Measurements from ENCODE around the gene ZNF394.
"Not testable (repeated sequence)": the region's sequence is repeated elsewhere in the genome, so short reads cannot be mapped to it uniquely, and the experiment has no call there.

ZNF394 gene

DNA sequence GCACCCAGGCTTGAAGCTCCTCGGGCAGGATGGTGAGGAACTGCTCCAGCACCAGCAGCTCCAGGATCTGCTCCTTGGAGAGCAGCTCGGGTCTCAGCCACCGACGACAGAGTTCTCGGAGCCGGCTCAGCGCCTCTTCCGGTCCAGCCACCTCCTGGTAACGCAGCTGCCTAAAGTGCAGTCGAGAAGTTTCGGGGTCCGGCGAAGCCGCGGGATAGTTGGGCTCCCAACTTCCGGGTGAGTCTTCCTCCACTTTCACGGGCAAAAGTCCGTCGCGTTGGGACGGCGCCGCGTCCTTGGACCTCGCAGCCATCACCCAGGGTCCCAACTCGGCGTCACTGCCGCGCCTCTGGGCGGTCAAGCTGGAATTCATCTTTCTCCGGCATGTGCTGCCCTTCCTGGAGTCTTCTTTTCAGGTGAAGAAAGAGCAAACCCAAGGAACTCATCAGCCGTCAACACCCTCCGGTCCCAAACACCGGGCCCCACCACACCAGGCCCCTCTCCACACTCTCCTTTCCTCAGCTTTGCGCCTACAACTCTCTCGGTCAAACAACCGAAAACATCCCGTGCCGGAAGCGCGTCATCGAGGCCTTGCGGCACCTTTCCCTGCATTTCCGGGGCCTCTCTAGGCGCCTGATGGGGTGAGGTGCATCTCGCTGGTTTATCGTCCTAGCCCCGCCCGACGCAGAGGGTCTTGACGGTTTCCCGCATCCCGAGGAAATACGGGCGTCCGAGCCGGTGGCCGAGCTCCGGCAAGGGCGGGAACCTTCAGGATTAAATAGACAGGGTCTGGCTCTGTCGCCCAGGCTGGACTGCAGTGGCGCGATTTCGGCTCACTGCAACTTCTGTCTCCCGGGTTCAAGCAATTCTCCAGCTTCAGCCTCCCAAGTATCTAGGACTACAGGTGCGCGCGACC, at the start of gene ZNF394:
TSS of gene ZNF394 (minus strand) at position 561 of the 916 bp plus-strand sequence. CDS start at position 373, 188 bp downstream.
- peak; percentile 95 for DNase-seq (ENCODE audit: low spot score)

DNA sequence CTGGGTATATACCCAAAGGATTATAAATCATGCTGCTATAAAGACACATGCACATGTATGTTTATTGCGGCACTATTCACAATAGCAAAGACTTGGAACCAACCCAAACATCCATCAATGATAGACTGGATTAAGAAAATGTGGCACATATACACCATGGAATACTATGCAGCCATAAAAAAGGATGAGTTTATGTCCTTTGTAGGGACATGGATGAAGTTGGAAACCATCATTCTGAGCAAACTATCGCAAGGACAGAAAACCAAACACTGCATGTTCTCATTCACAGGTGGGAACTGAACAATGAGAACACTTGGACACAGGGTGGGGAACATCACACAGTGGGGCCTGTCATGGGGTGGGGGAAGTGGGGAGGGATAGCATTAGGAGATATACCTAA, 49.5 kb upstream of the ZNF394 start:
- DNase-seq (ENCODE audit: low spot score) = not testable (repeated sequence)

DNA sequence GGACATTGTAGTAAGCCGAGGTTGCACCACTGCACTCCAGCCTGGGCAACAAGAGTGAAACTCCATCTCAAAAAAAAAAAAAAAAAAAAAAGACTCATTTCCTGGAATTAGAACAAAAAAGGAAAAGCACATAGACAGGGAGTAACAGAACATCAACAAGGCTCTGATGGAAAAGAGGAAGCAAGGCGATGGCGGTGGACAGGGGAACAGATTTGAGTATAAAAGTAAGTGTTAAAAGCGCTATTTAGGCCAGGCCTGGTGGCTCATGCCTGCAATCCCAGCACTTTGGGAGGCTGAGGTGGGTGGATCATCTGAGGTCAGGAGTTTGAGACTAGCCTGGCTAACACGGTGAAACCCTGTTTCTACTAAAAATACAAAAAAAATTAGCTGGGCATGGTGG, 45.2 kb upstream of the ZNF394 start:
- DNase-seq (ENCODE audit: low spot score) = not testable (repeated sequence)

DNA sequence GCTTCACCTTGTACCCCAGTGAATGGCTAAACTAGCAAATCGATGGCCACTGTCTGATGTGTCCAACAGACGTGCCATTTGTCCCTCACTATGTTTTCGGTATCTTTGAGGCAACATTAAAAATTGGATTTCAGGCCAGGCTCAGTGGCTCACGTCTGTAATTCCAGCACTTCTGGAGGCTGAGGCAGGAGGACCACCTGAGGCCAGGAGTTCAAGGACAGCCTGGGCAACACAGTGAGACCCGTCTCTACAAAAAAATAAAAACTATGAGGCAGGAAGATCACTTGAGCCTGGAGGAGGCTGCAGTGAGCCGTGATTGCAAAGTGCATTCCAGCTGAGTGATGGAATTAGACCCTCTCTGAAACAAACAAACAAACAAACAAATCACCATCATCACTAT, 43.8 kb upstream of the ZNF394 start:
- DNase-seq (ENCODE audit: low spot score) = no peak

DNA sequence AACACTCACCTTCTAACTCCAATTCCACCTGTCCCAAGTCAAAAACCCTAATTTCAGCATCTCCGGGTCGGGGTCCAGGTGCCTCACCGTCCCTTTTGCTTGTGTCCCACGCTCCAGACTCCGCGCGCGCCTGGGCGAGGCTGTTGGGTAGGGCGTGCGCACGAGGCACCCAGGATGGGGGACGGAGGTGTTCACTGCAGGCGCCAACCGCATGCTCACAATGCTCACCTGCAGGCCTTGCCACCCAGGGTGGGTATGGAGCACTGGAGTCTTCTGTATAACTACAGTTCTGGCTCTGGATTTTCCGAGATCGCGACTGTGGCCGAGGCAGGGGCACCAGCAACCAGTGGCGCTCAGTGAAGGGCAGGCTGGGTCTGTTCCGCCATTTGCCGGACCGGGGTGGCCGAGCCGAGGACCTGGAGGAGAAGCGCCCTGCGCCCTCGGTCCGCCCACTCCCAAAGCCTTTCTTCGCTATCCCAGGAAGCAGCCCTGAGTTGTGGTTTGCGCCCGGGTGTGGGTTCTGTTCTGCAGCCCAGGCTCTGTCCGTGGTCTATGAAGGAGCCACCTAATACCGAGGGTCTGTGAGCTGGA, 43.1 kb upstream of the ZNF394 start:
- no peak for DNase-seq (ENCODE audit: low spot score)

DNA sequence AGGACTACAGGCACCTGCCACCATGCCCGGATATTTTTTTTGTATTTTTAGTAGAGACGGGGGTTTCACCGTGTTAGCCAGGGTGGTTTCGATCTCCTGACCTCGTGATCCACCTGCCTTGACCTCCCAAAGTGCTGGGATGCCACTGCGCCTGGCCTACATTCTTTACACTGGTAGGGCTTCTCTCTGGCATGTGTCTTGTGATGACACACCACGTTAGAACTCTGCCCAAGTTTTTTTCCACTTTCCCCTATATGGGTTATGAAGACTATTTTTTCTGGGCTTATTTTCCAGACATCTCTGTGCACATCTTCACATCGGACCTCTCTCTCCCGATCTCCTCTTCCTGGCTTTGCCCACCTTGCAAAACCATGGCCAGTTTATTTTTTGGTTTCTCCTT, 41.1 kb upstream of the ZNF394 start:
- no peak for DNase-seq (ENCODE audit: low spot score)

DNA sequence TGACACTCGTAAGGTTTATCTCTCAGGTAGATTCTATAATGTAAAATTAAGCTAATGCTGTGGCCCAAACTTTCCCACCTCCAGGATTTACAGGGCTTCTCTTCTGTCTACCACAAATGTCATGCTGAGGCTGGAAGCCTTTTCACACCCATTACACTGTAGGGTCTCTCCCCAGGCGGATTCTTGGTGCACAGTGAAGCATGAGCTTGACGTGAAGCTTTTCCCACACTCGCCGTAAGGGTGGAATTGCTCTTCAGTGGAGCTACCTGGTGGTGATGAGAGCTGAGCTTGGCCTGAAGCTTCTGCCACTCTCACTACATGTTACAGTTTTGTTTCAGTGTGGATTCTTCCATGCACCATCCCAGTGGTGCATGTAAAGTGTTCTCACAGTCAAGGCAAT, 40.5 kb upstream of the ZNF394 start:
- DNase-seq (ENCODE audit: low spot score) = no peak

DNA sequence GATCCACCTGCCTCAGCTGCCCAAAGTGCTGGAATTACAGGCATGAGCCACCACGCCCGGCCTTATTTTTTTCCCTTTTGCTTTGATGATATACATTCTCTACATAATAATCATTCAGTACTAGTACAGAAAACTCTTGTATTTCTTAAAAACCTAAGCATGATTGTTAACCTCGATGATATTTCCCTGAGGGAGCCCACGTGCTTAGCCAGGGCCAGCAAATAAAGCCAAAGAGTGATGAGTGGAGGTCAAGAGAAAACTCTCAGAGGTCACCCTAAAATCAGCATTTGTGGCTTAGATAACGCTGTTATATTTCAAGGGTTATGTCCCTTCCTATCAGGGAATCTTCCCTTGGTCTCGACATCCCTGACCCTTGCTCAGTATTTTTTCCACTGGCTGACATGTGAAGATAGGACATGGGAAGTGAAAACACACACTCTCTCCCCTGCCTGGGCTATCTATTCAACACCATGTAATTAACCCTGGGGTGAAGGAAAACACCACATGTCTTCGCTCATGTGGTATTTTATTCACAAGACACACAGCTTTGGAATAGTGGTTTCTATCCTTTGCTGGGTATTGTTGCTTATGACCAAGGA, 39.2 kb upstream of the ZNF394 start:
- no peak for DNase-seq (ENCODE audit: low spot score)

DNA sequence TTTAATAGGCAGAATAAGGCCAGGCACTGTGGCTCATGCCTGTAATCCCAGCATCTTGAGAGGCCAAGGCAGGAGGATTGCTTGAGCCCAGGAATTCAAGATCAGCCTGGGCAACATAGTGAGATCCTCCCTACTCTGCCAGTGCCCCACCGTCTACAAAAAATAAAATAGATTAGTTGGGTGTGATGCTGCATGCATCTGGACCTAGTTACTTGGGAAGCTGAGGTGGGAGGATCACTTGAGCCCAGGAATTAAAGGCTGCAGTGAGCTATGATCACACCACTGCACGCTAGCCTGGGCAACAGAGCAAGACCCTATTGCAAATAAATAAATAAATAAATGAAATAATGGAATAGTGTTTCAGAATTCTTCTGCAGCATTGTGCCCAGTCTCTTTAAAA, 35.6 kb upstream of the ZNF394 start:
- no peak for DNase-seq (ENCODE audit: low spot score)

DNA sequence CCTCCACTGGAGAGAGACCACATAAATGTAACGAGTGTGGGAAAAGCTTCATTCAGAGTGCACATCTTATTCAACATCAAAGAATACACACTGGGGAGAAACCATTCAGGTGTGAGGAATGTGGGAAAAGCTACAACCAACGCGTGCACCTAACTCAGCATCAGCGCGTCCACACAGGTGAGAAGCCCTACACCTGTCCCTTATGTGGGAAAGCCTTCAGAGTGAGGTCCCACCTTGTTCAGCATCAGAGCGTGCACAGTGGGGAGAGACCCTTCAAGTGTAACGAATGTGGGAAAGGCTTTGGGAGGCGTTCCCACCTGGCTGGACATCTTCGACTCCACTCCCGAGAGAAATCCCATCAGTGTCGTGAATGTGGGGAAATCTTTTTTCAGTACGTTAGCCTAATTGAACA, 31.3 kb upstream of the ZNF394 start:
- no peak for DNase-seq (ENCODE audit: low spot score)

DNA sequence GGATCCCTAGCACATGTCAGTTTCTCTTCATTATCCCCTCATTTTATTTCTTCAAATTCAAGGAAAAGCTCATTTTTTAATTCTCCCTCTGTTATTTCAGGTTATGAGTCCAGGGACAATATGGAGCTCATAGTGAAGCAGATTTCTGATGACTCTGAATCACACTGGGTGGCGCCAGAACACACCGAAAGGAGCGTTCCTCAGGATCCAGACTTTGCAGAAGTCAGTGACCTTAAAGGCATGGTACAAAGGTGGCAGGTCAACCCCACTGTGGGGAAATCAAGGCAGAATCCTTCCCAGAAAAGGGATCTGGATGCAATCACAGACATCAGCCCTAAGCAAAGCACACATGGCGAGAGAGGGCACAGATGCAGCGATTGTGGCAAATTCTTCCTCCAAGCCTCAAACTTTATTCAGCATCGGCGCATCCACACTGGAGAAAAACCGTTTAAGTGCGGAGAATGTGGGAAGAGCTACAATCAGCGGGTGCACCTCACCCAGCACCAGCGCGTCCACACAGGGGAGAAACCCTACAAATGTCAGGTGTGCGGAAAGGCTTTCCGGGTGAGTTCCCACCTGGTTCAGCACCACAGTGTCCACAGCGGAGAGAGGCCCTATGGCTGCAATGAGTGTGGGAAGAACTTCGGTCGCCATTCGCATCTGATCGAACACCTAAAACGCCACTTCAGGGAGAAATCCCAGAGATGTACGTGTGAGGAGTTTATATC, 25.8 kb upstream of the ZNF394 start:
- DNase-seq (ENCODE audit: low spot score) = no peak

DNA sequence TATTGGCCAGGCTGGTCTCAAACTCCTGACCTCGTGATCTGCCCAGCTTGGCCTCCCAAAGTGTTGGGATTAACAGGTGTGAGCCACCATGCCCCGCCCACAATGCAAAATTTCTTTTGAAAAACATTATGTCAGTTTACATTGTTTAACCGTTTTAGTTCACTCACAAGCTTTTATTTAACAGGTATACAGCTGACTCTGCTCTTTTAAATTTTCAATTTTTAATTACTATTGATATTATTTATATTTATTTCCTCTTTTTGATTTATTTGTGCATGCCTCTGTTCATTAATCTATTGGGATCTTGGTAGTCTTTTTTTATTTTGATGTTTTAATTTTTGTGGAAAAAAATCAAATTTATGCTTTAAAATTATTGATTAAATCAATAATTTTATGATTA, 21.3 kb upstream of the ZNF394 start:
- DNase-seq (ENCODE audit: low spot score) = no peak

DNA sequence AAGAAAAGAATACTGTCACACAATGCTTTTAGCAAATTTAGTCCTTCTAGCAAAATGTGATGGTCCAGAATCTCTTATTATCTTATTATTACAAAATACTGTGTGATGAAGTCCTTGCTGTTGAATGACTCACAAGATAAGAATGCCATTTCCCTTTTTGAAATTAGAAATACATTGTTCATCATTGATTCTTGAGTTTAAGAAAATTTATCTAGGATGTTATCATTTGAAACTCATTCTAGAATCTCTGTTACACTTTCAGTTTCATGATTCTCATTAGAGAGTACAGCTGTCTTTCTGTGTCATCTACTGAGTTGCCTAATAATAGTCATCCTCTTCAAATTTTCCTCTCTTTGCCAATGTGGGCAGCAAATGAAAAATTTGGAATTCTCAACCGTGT, 14.0 kb upstream of the ZNF394 start:
- no peak for DNase-seq (ENCODE audit: low spot score)

DNA sequence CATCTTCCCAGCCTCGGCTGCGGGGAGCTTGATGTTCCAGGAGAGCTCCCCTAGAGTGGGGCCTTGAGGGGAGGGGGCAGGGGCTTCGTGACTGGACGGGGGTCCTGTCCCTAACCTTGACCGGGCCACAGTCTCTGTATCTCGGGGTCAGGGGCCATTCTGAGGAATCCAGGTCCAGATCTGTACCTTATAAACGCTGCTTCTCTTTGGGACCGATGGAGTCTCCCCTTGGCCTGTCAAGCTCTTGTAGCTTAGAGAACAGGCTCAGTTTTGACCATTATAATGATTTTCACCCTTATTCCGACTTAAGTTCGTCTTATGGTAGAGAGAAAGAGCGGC, 5.2 kb upstream of the ZNF394 start:
- DNase-seq (ENCODE audit: low spot score) = no peak

DNA sequence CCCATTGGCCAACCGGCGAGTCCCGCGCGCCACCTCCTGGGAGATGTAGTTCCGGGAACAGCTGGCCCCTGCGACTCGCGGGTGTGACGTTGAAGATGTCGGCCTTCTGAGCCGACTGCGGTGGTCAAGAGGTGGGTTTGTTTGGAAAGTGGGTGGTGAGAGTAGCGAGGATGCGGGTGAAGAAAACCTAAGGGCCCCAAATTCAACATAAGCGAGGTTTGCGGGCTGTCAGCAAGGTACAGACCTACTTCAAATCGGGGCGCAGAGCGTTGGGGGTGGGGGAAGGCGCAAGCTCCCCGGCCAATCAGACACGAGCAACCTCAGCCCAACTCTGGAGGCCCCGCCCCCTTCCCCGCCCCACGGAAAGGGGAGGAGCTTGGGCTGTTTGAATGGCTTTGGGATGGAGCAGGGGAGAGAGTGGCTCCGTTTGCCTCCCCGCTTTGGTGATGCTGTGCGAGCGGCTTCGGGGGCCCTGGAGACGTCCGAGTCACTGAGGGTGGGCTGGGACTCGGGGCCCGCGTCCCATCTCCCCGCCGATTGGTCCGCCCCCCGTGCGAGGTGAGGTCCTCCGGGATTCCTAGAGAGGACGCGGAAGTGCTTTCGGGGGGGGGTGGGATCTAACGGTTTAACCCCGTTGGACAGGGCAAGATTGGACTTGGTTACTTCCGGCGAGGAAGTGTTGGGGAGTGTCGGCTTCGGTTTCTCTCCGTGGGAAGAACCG, 4.7 kb upstream of the ZNF394 start, which contains the start of gene ZKSCAN5:
TSS of gene ZKSCAN5 (plus strand) at position 60 of the 721 bp plus-strand sequence. CDS start 1,383 bp downstream, outside the sequence.
- DNase-seq (ENCODE audit: low spot score) = peak; percentile 96

DNA sequence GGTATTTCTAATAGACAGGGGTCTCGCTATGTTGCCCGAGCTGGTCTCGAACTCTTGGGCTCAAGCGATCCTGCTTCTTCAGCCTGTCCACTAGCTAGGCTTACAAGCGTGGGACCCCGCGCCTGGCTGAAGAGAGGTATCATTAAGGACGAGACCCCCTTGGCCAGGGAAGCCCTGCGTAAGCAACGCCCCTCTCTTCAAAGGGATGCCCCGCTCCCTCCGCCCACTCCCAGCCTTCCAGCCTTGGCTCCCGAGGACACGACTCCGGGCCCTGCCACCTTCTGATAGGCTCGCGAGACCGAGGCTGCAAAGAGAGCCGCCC, 4.2 kb upstream of the ZNF394 start:
- DNase-seq (ENCODE audit: low spot score) = no peak

DNA sequence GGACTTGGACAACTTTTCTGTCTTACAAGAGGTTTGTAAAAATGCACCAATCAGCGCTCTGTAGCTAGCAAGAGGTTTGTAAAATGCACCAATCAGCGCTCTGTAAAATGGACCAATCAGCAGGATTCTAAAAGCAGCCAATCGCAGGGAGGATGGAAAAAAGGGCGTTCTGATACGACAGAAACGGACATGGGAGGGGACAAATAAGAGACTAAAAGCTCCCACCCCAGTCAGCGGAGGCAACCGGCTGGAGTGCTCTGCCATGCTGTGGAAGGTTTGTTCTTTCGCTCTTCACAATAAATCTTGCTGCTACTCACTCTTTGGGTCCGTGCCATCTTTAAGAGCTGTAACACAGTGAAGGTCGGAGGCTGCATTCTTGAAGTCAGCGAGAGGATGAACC, 1.2 kb upstream of the ZNF394 start:
- DNase-seq (ENCODE audit: low spot score) = not testable (repeated sequence)

DNA sequence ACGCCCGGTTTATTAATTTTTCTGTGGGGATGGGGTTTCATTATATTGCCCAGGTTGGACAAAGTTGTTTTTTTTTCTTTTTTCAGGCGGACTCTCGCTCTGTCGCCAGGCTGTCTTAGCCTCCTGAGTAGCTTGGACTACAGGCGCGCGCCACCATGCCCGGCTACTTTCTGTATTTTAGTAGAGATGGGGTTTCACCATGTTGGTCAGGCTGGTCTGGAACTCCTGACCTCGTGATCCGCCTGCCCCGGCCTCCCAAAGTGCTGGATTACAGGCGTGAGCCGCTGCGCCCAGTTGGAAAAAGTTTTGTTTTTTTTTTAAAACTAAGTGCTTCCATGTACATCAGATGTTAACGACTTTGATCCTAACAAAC, 542 bp upstream of the ZNF394 start:
- no peak for DNase-seq (ENCODE audit: low spot score)

DNA sequence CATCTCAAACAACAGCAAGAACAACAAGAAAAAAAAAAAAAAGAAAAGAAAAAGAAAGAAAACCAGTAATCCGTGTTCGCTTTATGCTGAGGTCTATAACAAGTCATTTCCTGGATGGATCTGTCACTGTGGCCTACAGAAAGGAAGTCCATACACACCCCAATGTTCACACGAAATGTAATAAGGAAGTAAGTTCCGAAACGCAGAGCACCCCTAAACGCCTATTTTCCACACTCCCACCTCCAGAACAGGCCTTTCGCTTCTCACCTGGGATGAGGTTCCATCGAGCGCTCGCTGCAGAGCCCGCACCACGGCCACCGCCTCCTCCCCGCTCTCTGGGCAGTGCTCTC, 735 bp downstream of the ZNF394 start:
- no peak for DNase-seq (ENCODE audit: low spot score)

DNA sequence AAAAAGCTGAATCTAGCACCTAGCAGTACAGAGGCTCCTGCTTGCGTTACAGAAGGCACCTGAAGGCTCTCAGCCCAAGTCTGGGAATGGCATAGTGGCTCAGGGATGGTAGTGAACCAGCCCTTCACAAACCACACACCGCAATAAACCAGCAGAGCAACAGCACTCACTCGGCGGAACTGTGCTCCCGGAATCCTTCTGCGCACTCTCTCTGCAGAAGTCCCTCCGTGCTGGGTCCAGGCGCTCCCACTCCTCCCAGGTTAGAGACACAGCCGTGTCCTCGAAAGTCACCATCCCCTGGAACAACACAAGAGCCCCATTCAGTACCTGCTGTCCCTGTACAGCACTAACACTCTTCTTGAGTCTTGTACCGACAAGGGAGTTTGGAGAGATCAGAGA, 1.5 kb downstream of the ZNF394 start:
- DNase-seq (ENCODE audit: low spot score) = no peak

DNA sequence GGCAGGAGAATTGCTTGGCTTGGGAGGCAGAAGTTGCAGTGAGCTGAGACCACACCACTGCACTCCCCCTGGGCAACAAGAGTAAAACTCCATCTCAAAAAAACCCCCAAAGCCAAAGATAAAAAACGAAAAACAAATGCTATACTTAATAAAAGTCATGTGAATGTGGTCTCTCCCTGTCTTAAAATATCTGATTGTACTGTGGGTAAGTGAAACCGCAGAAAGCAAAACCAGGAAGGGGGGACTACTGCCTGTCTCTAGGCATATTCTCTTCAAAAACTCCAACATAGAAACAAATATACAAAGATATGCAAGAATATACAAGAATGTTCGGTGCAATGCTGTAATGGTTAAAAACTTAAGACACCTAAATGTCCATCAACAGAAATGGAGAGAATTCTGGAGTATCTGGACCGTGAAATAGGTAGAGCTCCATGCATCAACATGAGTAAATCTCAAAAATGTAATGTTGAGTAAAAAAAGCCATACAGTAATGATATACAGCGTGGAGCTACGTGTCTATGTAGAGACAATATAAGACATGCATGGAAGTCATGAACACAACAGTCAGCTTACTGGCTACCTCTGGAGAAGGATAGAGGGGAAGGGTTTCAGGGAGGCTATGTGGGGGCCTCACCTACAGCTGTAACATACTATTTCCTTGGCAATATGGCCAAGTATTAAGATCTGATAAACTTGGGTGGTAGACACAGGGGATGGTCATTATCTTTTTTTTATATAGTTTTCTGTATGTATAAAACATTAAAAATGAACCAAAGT, 2.1 kb downstream of the ZNF394 start:
- DNase-seq (ENCODE audit: low spot score) = no peak

Data from pons (tissue), 1 donor.